ENCODE results near the gene DEFB108B.
"Not testable (repeated sequence)": the region's sequence is repeated elsewhere in the genome, so short reads cannot be mapped to it uniquely, and the experiment has no call there.

GRCh38 chr11:71792621-71793235, 40.3 kb upstream of the DEFB108B start:
- not testable (repeated sequence) for TF ChIP-seq POLR2A (IDR thresholded peaks at IDR 0.05; ENCODE audit: low read depth); EP300 (IDR thresholded peaks at IDR 0.05); POLR2AphosphoS5 (IDR thresholded peaks at IDR 0.05)
- TF ChIP-seq CTCF (IDR thresholded peaks at IDR 0.05): peak; percentile 55 to 68 (median 61)

Data from esophagus muscularis mucosa (tissue), 4 donors.